PC-3 (cell line): ENCODE results near the gene FBXL16. TPM values are rescaled to one million over a fixed set of nuclear protein-coding genes. Genes with fewer than 3 reads are reported as not detected.

Experiments
- ATAC-seq: fragments of 200-7000 bp; cut with Tn5 transposase; 2 replicates; pipeline ENCODE4 v1.9.1; 2020; ENCODE audit warnings: mild to moderate bottlenecking, moderate library complexity
- BruUV-seq: library from RNA; stranded (reverse); fragments of 400-500 nt; replicated peaks from 2 replicates; lab custom pipeline; 2021; lab: Mats Ljungman, UMichigan
- CTCF ChIA-PET: fragments of 300-600 bp; sonication (Branson Sonifier 250); formaldehyde crosslinking; loops from one replicate; lab custom pipeline; 2022; ENCODE audit warnings: antibody characterized with exemption; lab: Charles Lee
- POLR2A ChIA-PET: fragments of 300-600 bp; sonication (Branson Sonifier 250); formaldehyde crosslinking; loops from one replicate; lab custom pipeline; 2022; ENCODE audit warnings: antibody characterized with exemption; ENCODE audit not compliant: unreplicated experiment; lab: Charles Lee
- DNase-seq: peaks from one replicate; pipeline ENCODE4 v3.0.0-alpha.2; 2015
- H2AFZ ChIP-seq: fragments of 300-600 bp; sonication (generic); 2 replicates; pipeline ENCODE4 v1.6.0; 2016; ENCODE audit warnings: antibody characterized with exemption, low read length
- H3F3A ChIP-seq: fragments of 300-600 bp; sonication (generic); one replicate; pipeline ENCODE4 v1.6.0; 2017; ENCODE audit warnings: antibody characterized with exemption, low read length, control low read depth, mild to moderate bottlenecking; ENCODE audit not compliant: unreplicated experiment
- H3K27ac ChIP-seq: fragments of 300-600 bp; sonication (generic); 2 replicates; pipeline ENCODE4 v1.5.1; 2016; ENCODE audit warnings: mild to moderate bottlenecking, low read length
- H3K27me3 ChIP-seq: fragments of 300-600 bp; sonication (generic); 2 replicates; pipeline ENCODE4 v1.6.1; 2016; ENCODE audit warnings: low read length, mixed read lengths
- H3K36me3 ChIP-seq: fragments of 300-600 bp; sonication (generic); 2 replicates; pipeline ENCODE4 v1.6.1; 2016; ENCODE audit warnings: low read depth, mixed run types, low read length, mixed read lengths
- H3K4me1 ChIP-seq: fragments of 300-600 bp; sonication (generic); 2 replicates; pipeline ENCODE4 v1.5.1; 2016; ENCODE audit warnings: low read length; ENCODE audit not compliant: insufficient read depth
- H3K4me2 ChIP-seq: fragments of 300-600 bp; sonication (generic); 2 replicates; pipeline ENCODE4 v1.6.0; 2016; ENCODE audit warnings: low read length
- H3K4me3 ChIP-seq: fragments of 300-600 bp; sonication (generic); 2 replicates; pipeline ENCODE4 v1.5.1; 2016; ENCODE audit warnings: mild to moderate bottlenecking, low read length, mixed read lengths
- H3K79me2 ChIP-seq: fragments of 300-600 bp; sonication (generic); 2 replicates; pipeline ENCODE4 v1.6.1; 2017; ENCODE audit warnings: low read length, mixed read lengths
- H3K9ac ChIP-seq: fragments of 300-600 bp; sonication (generic); 2 replicates; pipeline ENCODE4 v1.6.0; 2016; ENCODE audit warnings: mild to moderate bottlenecking, low read length
- H3K9me2 ChIP-seq: fragments of 300-600 bp; sonication (generic); replicated peaks from 2 replicates; pipeline ENCODE4 v1.6.1; 2016; ENCODE audit warnings: mixed run types, low read length, mixed read lengths
- H3K9me3 ChIP-seq: fragments of 300-600 bp; sonication (generic); 2 replicates; pipeline ENCODE4 v1.6.1; 2016; ENCODE audit warnings: low read length, mixed read lengths
- H4K20me1 ChIP-seq: fragments of 300-600 bp; sonication (generic); 2 replicates; pipeline ENCODE4 v1.6.1; 2016; ENCODE audit warnings: low read length, mixed read lengths
- CTCF ChIP-seq: fragments of 300-600 bp; sonication (generic); conservative IDR thresholded peaks from 2 replicates; pipeline ENCODE4 v1.5.1; 2017; ENCODE audit warnings: antibody characterized with exemption, low read depth, mild to moderate bottlenecking, low read length
- EZH2 ChIP-seq: fragments of 300-600 bp; sonication (generic); IDR thresholded peaks from one replicate; pipeline ENCODE4 v1.6.1; 2017; ENCODE audit warnings: antibody characterized with exemption, mild to moderate bottlenecking, low read length; ENCODE audit not compliant: unreplicated experiment
- EZH2phosphoT487 ChIP-seq: fragments of 300-600 bp; sonication (generic); IDR thresholded peaks from 2 replicates; pipeline ENCODE4 v1.6.1; 2018; ENCODE audit warnings: mild to moderate bottlenecking, antibody characterized with exemption, low read length, borderline replicate concordance
- intact Hi-C: fragments of 100-400 bp; cut with micrococcal nuclease; formaldehyde crosslinking; loops from 2 replicates; pipeline ENCODE4 v1.9.0; 2023
- total RNA-seq: library from RNA; depleted of rRNA; stranded (reverse); fragments of >200 nt; gene quantifications from 2 replicates; pipeline ENCODE4 v1.2.3, GENCODE V29; 2014

Gene FBXL16
- total RNA-seq, 1 experiment from 2014 or later, result 7.5 TPM

- no peak overlapping the region for H3K4me3 ChIP-seq
- POLR2A ChIA-PET, result interaction anchor here (0.7 kb wide), 1 partner anchor 110 kb away, joined by 11 read pairs; no protein-coding TSS in a partner anchor
- no peaks in the 10 kb centered on the region for H3F3A ChIP-seq
- intact Hi-C loops, result no loop called here
- H3K9me3 ChIP-seq, result no peaks in the 10 kb centered on the region
- no peak overlapping the region for H3K27ac ChIP-seq
- H3K9me2 ChIP-seq, result no peaks in the 10 kb centered on the region
- CTCF ChIA-PET, result no interaction called here
- ATAC-seq (no peak), DNase-seq (no peak)
- no peaks in the 10 kb centered on the region for H3K27me3 ChIP-seq
- no peak overlapping the region for H3K9ac ChIP-seq
- no peak overlapping the region for H3K4me2 ChIP-seq
- peaks cover 7% of the 10 kb centered on the region for H3K79me2 ChIP-seq
- H3K36me3 ChIP-seq, result no peaks in the 10 kb centered on the region; the same call in 1 of the 2 replicates
- no peaks in the 10 kb centered on the region for H4K20me1 ChIP-seq
- H2AFZ ChIP-seq, result no peak overlapping the region
- no TSS peak for BruUV-seq
- no peak for TF ChIP-seq CTCF
- H3K4me1 ChIP-seq, result no peaks in the 10 kb centered on the region
These were observed 29.6 kb downstream of the FBXL16 start for GRCh38 chr16:675884-676564.

- Histone ChIP-seq H3K9me2 (no peaks in the 10 kb centered on the region), H3K9ac (no peak within 1 kb of the TSS), H3K27ac (no peak within 1 kb of the TSS), H4K20me1 (no peaks in the 10 kb centered on the region), H3K4me1 (no peaks in the 10 kb centered on the region), H3K9me3 (no peaks in the 10 kb centered on the region), H2AFZ (no peak within 1 kb of the TSS), H3K36me3 (no peaks in the 10 kb centered on the region; the same call in 1 of the 2 replicates), H3K4me2 (no peak within 1 kb of the TSS), H3K27me3 (no peaks in the 10 kb centered on the region), H3K79me2 (no peaks in the 10 kb centered on the region), H3F3A (no peaks in the 10 kb centered on the region), H3K4me3 (no peak within 1 kb of the TSS)
- no peak for DNase-seq
- intact Hi-C loops, result no loop called here
- TF ChIP-seq EZH2, result no peak
- no peak for TF ChIP-seq EZH2phosphoT487
- no peak for TF ChIP-seq CTCF
- BruUV-seq, result no TSS peak
- POLR2A ChIA-PET, result interaction anchor here (0.7 kb wide), 1 partner anchor 110 kb away, joined by 11 read pairs; no protein-coding TSS in a partner anchor
- CTCF ChIA-PET, result no interaction called here
- no peak for ATAC-seq
These were observed 30.4 kb downstream of the FBXL16 start, which contains the start of gene RHBDL1 for GRCh38 chr16:674968-675883. TSS of gene RHBDL1 (plus strand) at chr16:675671. CDS start at chr16:675791, 120 bp downstream.
